Lower leg skin (tissue), 3 donors: ENCODE measurements around the gene CERCAM.

Source experiments
- POLR2A ChIP-seq, 2 donors: fragments of 450-650 bp; IDR thresholded peaks; one replicate each; pipeline ENCODE4 v1.6.1; 2016 to 2017; ENCODE audit warnings: antibody characterized with exemption in 2 of 2, mild to moderate bottlenecking in 1 of 2, moderate library complexity in 1 of 2
- TF ChIP-seq, protein P1 (sequence below), 3 donors: fragments of 450-650 bp; IDR thresholded peaks; one replicate each; pipeline ENCODE4 v1.5.1; 2016; ENCODE audit warnings: antibody characterized with exemption in 3 of 3, mild to moderate bottlenecking in 3 of 3, moderate library complexity in 2 of 3

DNA sequence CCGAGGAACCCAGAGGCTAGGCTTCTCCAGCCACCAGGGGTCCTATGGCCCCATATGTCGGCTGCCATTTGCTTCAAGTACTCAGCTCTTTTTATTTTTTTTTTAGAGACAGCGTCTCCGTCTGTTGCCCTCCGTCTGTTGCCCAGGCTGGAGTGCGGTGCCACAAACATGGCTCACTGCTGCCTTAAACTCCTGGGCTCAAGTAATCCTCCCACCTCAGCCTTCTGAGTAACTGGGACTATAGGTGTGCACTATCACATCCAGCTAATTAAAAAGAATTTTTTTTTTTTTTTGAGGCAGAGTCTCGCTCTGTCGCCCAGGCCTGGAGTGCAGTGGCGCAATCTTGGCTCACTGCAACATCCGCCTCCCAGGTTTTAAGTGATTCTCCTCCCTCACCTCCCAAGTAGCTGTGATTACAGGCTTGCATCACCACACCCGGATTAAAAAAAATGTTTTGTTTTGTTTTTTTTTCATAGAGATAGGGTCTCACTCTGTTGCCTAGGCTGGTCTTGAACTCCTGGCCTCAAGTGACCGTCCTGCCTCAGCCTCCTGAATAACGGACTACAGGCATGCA is 8.9 kb downstream of the CERCAM start:
- TF ChIP-seq, protein P1, sequence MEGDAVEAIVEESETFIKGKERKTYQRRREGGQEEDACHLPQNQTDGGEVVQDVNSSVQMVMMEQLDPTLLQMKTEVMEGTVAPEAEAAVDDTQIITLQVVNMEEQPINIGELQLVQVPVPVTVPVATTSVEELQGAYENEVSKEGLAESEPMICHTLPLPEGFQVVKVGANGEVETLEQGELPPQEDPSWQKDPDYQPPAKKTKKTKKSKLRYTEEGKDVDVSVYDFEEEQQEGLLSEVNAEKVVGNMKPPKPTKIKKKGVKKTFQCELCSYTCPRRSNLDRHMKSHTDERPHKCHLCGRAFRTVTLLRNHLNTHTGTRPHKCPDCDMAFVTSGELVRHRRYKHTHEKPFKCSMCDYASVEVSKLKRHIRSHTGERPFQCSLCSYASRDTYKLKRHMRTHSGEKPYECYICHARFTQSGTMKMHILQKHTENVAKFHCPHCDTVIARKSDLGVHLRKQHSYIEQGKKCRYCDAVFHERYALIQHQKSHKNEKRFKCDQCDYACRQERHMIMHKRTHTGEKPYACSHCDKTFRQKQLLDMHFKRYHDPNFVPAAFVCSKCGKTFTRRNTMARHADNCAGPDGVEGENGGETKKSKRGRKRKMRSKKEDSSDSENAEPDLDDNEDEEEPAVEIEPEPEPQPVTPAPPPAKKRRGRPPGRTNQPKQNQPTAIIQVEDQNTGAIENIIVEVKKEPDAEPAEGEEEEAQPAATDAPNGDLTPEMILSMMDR (IDR thresholded peaks at IDR 0.05) = no peak
- TF ChIP-seq POLR2A (IDR thresholded peaks at IDR 0.05) = no peak
